Kidney tubule cell (primary cell): Measurements from ENCODE around the gene LSM7.
A peak's percentile ranks its signal among the peaks of the same experiment; 100 is the strongest.

Source experiments
- DNase-seq: peaks from one replicate; pipeline ENCODE4 v3.0.0-alpha.2; 2018; ENCODE audit warnings: low spot score

Gene LSM7

GRCh38 chr19:2328401-2329148, at the start of gene LSM7, which contains the start of gene SPPL2B:
LSM7 (minus strand) TSS chr19:2328586; CDS start chr19:2328566, 20 bp downstream.
SPPL2B (plus strand) TSS chr19:2328684; CDS start chr19:2328710, 26 bp downstream.
- peak; percentile 90 for DNase-seq

DNA sequence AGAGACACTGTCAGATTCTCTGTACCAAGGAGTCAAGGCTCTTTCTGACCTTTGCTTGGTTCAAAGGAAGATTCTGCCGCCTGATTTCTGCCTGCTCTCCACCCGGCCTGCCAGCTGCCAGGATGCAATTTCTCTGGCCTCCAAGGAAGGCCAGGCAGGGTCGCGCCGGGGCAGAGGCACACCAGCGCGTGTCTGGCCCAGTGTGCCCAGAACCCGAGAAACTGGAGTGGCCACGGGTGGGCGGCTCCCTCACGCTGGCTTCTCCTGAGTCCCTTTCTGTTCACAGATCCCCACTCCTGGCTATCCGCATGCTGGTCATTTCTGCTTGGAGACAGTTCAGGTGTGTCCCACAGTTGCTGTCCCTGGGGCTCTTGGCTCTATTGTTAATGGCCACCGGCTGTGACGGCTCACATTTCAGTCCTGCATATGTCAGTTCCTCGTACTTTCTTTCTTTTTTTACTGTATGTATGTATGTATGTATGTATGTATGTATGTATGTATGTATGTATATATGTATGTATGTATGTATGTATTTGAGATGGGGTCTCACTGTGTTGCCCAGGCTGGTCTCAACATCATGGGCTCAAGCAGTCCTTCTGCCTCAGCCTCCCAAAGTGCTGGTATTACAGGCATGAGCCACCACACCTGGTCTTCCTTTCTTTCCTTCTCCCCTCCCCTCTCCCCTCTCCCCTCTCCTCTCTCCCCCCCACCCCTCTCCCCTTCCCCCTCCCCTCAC, 48.6 kb upstream of the LSM7 start:
- DNase-seq, result no peak

- DNase-seq, result no peak
Observed at GRCh38 chr19:2375353-2376121, 47.2 kb upstream of the LSM7 start.

- no peak for DNase-seq
Observed at GRCh38 chr19:2374808-2375207, 46.4 kb upstream of the LSM7 start.

DNA sequence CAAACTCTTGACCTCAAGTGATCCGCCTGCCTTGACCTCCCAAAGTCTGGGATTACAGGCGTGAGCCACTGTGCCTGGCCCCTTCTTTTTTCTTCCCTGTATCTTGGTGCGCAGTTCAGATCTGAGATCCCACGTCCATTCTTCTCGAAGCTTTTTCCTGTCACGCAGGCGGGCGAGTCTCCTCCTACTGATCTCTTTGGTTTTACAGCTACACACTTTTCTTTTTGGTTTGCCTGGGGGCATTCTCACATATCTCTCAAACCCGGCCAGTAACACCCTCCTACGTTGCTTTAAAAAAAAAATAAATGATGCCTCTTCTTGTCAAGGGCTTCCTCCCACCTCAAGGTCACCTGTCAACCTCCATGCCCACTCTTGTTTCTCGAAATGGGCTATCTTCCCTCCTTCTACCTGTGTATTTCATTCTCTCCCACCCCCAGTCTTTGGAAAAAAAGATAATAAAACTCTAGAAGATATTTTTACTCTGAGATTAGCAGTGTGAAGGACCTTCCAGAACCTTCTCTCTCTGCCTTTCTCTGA, 43.8 kb upstream of the LSM7 start:
- DNase-seq, result no peak

DNA sequence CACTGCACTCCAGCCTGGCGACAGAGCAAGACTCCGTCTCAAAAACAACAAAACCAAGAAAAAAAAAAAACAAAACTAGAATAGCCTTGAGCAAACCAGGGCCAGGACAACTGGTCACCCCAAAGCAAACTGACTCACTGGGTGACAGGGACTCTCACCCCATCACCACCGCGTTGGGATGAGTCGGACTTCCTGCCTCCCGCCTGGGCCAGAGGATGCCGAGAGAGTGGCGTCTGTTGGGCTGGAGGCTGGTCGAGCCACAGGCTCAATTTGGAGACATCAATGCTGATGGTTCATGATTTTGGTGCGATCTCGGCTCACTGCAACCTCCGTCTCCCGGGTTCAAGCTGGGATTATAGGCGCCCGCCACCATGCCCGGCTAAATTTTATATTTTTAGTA, 43.3 kb upstream of the LSM7 start:
- peak; percentile 13 for DNase-seq

- no peak for DNase-seq
Observed at GRCh38 chr19:2365201-2365970, 37.0 kb upstream of the LSM7 start.

- DNase-seq, result no peak
Observed at GRCh38 chr19:2363419-2363818, 35.0 kb upstream of the LSM7 start.

- no peak for DNase-seq
Observed at GRCh38 chr19:2362970-2363300, 34.5 kb upstream of the LSM7 start.

GRCh38 chr19:2362046-2362969, 33.9 kb upstream of the LSM7 start:
- no peak for DNase-seq

DNA sequence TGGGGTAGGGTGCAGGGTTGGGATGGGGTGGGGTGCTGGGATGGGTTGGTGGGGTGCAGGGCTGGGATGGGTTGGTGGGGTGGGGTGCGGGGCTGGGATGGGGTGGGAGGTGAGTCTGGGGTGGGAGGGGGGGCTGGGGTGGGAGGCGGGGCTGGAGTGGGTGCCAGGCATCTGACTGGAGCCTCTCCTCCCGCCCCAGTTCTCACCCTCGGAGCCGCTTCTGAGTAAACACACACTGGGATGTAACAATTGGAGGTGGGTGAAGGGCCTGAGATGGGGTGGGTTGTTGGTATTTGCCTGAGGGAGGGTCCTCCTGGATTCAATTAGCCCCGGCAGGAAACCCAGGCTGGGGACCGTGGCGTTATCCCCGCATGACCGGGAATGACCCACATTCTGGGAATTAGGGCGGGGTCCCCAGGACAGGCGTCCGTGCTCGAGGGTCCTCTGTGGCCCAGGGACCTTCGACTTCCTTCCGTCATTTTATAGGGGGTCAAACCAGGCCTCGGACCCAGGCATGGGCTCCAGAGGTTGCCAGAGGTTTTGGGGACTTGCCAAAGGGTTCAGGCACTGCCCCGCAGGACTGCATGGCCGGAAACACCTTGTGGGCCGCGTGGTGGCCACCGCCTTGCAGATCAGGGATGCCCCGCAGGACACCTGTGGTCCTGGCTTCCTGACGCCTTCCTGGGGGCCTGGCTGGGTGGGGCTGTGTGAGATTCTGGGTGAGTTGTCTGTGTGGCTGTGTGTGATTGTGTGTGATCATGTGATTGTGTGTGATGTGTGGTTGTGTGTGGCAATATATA, 33.1 kb upstream of the LSM7 start:
- no peak for DNase-seq

GRCh38 chr19:2360833-2361232, 32.4 kb upstream of the LSM7 start:
- no peak for DNase-seq

- no peak for DNase-seq
Observed at GRCh38 chr19:2359992-2360685, 31.8 kb upstream of the LSM7 start, which contains the start of gene TMPRSS9. TMPRSS9 (plus strand) TSS chr19:2360265; CDS start chr19:2389786, 29,521 bp downstream.

DNA sequence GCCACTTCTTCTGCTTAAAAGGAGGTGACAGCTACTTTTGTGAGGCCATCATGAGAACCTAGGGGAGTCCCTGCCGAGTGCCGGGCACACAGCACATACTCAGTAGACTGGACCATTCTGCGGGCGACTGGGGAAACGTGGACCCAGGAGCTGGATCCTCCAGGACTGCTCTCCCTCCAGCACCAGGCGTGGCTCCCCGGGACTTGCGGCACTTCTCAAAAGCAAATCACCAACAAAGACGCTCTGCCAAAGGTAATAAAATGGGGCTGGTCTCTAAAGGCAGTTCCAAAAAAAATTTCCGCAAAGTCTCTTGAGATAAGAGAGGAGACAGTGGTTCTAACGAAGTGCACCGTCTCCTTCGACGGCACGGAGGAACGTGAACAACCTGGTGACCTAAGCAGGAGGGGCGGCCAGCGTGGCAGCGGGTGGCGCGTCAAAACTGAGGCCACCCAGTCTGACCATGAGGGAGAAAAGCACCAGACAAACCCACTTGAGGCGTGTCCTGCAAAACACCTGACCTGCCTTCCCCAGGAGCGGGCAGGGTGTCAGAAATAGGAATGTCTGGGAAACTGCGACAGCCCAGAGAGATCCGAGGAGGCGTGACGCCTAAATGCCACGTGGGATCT, 30.3 kb upstream of the LSM7 start:
- DNase-seq, result no peak

GRCh38 chr19:2357279-2358206, 29.2 kb upstream of the LSM7 start:
- DNase-seq, result no peak

GRCh38 chr19:2356036-2356646, 27.8 kb upstream of the LSM7 start:
- no peak for DNase-seq
